OCI-M2 (cell line): ENCODE data around the gene RAB25.
"Not testable (repeated sequence)": the region's sequence is repeated elsewhere in the genome, so short reads cannot be mapped to it uniquely, and the experiment has no call there.

Source experiments
- DNase-seq: peaks from one replicate; lab custom pipeline; 2025; ENCODE audit not compliant: unreplicated experiment; lab: John Stamatoyannopoulos, UW

Gene RAB25

DNA sequence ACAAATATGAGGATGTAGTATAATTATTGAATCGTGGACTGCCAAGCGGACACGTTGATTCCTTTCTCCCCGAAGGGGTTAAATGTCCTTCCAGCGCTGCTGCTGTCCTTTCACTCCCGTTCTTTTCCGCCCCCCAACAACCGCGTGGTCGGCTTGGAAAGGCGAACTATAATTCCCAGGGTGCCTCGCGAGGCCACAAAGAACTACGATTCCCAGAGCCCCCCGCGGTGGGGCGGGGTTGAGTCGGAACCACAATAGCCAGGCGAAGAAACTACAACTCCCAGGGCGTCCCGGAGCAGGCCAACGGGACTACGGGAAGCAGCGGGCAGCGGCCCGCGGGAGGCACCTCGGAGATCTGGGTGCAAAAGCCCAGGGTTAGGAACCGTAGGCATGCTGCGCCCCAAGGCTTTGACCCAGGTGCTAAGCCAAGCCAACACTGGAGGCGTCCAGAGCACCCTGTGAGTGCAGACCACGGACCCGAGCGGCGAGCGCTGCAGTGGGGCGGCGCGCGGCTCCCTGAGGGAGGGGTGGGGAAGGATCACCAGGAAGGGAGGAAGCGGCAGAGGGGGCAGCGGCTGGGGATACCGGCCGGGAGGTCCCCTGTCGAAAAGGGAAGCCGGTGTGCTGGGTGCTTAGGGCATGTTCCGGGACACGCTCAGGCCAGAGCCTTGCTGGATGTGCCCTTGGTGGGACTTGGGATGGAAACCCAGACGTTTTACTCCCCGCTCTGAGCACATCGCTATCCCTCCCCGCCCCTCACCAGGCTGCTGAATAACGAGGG, 6.3 kb upstream of the RAB25 start, which contains the start of gene LAMTOR2:
TSS of gene LAMTOR2 (plus strand) at position 283 of the 781 bp plus-strand sequence. CDS start at position 391, 108 bp downstream.
- DNase-seq, result peak; percentile 87

DNA sequence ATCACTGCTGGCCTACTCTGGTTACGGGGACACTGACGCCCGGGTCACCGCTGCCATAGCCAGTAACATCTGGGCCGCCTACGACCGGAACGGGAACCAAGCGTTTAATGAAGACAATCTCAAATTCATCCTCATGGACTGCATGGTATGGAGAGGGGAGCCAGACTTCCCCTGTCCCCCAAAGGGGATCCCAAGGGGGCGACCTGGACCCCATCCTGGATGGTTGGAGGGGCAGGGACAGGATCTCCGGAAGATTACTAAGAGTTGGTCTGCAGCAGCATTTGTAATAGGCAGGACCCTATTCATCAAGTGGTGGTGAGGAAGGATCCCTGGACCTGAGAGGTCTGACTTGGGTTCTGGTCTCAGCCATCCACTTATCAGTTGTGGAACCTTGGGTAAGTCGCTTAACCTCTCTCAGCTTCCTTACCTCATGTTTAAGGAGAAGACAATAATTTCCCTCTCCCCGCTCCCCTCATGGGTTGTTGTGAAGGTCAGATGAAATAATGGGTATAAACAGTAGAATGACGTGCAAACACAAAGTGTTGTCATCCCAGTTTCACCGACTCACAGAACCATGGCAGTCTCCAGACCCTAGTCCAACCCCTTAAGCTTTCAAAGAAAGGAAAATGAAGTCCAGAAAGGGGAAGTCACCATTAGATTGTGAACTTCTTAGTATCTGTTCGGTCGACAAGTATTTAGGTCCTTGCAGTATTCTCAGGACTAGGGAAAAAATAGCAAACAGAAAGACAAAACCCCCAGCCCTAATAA, 5.5 kb upstream of the RAB25 start:
- no peak for DNase-seq

DNA sequence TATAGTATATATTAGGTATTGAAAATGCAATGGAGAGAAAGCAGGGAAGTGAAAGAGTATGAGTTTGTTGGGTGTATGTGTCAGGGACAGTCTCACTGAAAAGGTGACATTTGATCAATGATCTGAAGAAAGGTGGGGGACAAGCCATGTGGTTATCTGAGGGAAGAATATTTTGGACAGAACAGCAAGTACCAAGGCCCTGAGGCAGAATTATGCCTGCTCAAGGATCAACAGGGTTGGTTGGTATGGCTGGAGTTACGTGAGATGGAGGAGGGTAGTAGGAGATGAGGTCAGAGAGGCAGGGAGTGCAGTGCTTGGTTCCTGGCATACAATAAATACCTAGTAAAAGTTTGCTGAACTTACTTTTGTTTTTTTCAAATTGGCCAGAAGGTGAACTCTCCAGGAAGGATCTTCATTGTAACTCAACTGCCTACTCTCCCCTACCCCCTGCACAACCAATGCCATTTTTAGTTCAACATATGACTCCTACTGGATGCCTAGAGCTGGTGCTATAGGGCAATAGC, 4.6 kb upstream of the RAB25 start:
- no peak for DNase-seq

DNA sequence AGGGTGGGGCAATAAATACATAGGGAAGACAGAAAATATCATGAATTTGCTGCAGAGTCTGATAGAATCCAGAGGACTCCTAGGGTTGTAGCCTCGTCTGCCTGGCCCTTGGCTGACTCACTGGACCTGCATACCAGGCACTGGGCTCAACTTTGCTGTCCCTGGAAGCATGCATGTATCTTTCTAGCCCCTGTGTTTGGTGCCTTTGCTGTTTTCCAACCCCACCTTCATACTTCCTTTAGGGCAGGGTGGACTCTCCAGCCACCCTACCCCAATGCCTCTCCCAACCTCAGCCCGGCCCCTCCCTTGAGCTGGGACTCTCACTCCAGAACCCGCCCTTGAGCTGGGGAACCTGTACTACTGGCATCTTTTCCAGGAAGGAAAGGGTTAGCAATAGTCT, 1.2 kb downstream of the RAB25 start:
- DNase-seq, result no peak

DNA sequence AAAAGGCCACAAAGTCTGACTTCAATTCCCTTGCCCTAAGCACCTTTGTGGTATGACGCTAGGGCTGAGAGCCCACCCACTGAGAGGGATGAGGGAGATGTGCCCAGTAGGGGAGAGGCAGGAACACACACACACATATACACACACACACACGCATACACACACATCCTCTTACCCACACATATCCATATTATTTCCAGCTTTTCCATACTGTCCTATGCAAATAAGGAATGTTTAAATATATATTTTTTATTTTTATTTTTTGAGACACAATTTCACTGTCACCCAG, 3.0 kb downstream of the RAB25 start:
- DNase-seq, result no peak

DNA sequence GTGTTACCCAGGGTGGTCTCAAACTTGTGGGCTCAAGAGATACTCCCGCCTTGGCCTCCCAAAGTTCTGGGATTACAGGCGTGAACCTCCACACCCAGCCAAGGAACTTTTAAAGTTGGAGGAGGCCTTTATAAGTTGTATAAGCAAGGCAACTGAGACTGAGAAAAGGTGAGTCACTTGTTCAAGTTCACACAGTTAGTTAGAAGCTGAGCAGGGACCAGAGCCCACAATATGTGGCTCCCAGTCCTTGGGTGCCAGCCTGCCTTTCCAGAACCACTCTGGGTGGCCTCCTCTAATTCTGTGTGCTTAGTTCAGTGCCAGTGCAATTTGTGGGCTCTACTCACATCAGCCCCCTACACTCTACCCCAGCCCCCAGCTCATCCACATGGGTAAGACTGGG, 3.7 kb downstream of the RAB25 start:
- DNase-seq, result no peak

DNA sequence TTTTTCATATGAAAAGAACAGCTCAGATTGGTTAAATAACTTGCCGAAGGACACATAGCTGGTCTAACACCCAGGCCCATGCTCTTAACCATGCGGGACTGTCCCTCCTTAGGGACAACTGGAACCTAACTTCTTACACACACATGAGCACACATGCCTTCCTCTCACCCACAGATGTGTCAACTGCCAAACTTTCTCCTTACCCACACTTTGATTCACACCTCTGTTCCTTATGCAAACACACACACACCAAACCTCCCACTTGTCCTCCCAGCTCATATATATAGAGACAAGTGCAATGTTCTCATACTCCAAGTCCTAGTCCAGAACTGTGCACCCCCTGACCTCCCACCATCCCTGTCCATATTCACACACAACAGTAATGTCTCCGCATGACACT, 4.3 kb downstream of the RAB25 start:
- no peak for DNase-seq

DNA sequence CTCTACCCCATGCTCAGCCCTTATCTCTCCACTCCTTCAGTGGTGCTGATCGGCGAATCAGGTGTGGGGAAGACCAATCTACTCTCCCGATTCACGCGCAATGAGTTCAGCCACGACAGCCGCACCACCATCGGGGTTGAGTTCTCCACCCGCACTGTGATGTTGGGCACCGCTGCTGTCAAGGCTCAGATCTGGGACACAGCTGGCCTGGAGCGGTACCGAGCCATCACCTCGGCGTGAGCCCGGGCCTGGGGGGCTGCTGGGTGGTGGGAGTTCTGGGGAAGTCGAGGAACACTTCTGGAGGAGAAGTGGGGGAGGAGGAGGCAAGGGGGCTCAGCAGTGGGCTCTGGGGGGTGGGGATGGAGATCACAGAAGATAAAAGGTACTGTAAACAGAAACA, 4.9 kb downstream of the RAB25 start:
- no peak for DNase-seq

DNA sequence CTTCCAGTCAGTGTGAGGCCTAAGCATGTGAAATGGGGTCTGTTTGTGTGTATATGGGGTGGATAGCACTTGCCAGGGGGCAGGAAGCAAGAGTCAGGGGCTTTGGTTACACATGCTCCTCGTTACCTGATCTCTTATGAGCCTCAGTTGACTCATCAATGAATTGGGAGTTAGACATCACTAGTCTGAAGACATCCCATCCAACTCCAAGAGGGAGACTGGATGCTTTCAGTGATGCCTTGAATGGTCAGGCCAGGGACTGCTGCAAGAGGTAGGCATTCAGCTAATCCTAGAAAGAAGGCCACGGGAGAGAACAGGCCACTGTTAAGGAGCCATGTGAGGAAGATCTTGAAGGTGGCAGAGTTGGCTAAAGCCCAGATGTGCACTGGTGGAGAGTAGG, 6.3 kb downstream of the RAB25 start:
- DNase-seq, result no peak

DNA sequence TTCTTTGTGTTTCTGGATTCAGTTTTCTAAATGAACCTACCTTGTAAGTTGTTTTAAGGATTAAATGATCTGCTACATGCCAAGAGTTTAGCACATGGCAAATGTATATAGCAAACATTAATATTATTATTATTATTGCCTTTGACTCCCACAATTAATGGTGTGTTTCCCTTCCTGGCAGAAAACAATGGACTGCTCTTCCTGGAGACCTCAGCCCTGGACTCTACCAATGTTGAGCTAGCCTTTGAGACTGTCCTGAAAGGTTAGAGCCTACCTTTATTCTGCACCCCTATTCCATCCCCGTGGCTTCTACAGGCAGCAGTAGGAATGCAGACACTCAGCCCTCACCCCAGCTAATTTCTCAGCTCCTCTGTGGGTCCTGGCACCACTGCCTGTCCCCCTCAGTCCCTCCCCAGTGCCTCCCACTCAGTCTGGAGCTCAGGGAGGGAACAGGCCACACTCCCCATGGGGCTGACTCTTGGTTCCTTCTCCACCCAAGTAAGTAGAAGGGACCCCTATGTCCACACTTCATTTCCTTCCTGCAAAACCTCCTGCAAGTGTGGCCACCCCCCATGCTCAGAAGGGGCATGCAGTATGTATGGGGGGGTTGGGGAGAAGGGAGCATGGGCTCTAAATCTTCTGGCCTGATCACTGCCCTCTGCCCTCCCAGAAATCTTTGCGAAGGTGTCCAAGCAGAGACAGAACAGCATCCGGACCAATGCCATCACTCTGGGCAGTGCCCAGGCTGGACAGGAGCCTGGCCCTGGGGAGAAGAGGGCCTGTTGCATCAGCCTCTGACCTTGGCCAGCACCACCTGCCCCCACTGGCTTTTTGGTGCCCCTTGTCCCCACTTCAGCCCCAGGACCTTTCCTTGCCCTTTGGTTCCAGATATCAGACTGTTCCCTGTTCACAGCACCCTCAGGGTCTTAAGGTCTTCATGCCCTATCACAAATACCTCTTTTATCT, 8.8 kb downstream of the RAB25 start:
- DNase-seq, result no peak

DNA sequence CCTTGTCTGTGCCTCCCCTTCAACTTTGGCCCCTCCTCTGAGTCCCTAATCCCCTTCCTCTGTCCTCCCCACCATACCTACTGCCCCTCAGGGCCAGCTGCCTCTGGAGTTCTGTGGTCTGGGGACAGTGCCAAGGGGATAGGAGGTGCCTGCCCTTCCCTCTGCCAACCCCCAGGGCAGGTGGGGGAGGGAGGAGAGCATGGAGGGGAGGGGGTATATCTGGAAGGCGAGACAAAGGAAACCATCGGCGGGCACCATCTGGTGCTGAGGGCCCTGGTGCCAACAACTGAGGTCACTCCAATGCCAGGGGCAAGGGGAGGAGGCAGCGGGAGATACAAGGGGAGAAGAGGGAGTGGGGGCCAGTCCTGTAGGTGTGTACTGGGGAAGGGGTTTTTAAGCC, 9.6 kb downstream of the RAB25 start:
- no peak for DNase-seq

DNA sequence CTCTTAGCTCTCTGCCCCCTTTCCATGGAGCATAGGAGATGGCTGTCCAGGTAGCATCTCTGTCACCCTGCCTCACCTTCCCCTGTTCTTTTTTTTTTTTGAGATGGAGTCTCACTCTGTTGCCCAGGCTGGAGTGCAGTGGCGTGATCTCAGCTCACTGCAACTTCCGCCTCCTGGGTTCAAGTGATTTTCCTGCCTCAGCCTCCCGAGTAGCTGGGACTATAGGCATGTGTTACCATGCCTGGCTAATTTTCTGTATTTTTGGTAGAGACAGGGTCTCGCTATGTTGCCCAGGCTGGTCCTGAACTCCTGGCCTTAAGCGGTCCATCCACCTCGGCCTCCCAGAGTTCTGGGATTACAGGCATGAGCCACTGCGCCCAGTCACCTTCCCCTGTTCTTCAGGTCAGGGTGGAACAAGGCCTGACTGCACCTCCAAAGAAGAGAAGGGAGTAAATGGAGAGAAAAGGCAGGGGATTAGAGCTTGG, 10.4 kb downstream of the RAB25 start:
- not testable (repeated sequence) for DNase-seq

DNA sequence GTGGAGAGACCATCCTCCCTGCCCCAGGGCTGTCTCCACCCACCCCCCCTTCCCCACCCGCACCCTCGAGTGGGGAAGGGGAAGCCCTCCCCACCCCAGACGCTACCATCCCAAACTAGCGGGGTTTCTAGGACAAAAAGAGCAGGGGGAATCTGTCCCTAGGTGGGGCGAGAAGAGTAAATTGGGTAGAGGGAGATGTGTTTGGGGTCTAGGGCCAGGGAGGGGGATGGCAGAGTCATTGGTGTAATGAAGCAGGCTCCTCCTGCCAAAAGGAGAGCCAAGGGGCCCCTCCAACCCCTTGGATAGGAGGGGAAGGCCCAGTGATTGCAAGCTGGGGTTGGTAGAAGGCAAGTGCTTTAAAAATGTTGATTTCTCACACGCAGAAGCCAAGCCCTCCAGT, 11.3 kb downstream of the RAB25 start:
- no peak for DNase-seq

DNA sequence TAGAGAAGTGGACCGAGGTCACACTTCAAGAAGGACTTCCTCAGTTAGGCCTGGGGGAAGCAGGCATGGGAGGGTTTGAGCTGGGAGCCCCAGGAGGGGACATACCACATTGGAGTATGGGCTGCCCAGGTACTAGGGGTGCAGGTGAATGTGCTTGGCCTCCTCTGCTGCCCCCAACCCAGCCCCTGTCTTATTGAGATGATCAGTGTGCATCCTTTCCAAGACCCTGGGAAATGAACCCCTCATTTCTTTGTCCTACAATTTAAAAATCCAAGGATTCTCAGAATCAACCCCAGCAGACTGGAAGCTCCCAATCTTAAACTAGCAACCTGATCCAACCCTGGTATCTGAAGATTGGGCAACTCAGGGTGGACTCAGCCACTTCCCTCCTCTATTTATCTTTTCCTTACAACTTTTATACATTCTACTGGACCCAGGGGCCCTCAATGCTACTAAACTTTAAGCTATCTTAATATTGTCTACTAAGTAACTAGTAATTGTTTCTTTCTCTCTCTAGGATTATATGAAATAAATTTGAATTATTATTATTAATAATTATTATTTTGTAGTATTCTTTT, 12.2 kb downstream of the RAB25 start:
- DNase-seq, result no peak

DNA sequence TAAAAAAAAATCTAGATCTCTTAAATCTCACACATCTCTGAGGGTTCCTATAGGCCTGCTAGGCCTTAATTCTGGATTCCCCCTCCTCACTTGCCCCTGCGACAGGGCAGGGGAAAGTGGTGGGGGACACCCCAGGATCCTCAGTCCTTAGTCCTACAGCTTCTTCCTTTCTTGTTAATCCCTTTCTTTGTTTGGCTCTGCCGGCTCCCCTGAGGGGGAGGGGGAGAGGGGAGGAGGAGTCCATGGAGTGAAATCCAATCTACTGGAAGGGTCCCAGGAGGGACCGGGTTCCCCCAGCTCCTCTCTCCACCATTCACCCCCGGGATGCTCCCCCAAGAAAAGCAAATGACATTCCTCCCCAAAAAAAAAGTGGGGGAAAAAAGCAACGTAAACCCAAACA, 12.8 kb downstream of the RAB25 start:
- no peak for DNase-seq

DNA sequence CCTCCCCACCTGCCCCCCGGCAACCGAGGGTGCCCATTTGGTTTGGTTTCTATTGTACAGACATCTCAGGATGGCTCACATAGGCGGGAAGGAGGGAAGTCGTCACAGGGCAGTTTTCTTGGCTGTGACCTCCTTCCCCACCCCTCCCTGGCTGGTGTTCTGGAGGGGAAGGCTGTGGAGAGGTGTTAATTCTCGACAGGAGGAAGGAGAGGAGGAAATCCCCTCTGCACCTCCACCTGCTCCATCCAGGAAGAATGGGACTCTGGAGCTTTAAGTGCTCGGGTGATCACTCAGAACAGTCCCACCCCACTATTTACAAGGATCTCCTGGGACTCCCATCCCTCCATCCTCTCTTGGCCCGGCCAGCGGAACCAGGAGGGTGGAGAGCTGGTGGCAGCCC, 13.7 kb downstream of the RAB25 start:
- DNase-seq, result no peak

DNA sequence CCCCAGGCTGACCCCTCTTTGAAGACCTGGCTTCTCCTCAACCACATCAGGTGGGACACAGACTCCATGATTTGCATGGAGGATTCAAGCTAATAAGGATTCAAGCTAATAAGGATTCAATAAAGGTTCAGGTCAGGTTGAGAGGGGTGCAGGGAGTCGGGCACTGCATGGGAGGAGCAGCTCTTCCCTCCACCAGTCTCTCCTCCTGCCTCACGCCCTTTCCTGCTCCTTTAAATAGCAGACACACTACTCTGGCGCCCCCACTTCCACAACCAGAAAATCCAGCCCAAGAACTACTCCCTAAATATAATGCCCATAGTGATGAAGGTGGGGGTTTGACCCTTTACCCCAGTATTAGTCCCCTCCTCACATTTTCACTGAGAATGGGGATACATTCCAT, 14.2 kb downstream of the RAB25 start:
- DNase-seq, result no peak

DNA sequence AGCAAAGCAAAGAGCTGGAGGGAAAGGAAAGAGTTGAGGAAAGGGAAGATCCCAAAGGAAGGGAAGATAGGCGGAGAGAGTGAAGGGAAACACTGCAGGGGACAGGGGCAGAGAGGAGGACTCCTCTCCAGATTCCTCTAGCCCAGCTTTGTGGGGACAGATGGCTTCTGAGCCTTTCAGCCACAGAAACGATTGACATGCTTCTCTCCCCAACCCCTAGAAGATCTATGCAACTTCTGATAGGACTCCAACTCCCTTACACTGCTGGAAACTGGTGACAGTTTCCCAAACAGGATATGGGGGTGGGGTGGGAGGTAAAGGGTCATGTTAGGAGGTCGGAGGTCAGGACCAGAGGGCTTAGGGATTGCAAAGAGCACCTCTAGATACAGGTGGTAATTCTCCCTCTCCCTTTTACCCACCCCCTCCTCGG, 14.8 kb downstream of the RAB25 start:
- DNase-seq, result no peak

DNA sequence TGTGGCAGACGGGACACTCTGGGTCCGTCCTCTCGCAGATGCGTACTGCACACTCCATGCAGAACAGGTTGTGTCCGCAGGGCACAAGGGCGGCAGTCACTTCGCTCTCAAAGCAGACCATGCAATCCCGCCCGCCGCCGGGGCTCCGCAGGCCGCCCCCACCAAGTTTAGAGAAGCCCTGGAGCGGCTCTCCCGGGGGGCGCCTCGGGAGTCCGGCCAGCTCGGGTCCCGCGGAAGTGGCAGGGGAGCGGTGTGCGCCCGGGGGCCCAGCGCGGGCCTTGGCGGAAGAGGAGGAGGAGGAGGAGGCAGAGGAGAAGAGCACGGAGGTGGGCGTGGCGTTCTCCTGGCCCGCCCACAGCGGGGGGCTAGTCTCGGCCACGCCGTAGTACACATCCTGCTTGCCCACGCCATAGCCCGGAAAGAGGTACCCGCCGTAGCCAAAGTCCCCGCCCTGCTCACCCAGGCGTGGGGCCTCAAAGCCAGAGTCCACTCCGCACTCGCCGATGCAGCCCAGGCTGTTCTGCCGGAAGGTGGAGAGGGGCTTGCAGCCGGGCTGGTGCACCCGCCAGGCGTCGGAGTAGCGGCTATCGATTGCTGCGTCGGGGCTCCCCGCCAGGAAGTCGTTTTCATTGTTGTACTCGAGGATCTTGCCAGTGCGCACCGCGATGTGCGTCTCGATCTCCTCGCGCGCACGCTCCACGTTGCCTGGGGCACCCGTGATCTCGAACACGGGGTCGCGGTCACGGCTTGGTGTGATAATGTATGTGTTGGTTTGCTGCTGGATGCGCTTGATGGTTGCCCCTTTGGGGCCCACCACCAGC, 15.9 kb downstream of the RAB25 start:
- no peak for DNase-seq

DNA sequence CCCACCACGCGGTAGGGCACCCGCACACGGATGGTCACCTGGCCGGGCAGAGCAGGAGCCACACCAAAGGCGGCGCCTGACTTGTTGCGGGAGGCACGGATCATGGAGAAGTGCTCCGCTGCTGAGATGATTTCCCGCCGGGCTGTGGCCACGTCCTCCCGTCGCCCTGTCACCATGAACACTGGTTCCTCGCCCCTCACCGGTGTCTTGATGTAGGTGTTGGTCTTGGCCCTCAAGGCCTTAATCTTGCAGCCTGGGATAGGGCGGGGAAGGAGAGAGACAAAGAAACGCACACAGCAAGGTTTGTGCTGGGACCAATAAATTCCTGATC, 16.4 kb downstream of the RAB25 start:
- no peak for DNase-seq
